ENCODE measurements around the gene RDH13.
A peak's percentile ranks its signal among the peaks of the same experiment; 100 is the strongest.

Gene RDH13

DNA sequence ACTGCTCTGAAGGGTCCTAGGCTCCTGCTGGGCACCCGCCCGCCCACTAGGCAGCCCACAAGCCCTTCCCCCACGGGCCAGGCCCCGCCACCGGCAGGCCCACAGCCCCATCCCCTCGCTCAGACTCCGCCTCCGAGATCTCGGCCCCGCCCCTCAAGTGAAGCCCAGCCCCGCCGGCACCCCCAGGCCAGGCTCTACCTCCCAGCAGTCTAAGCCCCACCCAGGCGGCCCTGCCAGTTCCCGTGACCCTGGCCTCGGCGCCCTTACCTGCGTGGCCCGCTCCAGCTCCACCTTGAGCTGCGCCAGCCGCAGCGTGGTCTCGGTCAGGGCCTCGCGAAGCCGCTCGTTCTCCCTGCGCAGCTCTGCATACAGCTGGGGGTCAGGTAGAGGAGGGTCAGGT, 29.0 kb upstream of the RDH13 start:
- DNase-seq (ENCODE audit: low read depth): no peak

DNA sequence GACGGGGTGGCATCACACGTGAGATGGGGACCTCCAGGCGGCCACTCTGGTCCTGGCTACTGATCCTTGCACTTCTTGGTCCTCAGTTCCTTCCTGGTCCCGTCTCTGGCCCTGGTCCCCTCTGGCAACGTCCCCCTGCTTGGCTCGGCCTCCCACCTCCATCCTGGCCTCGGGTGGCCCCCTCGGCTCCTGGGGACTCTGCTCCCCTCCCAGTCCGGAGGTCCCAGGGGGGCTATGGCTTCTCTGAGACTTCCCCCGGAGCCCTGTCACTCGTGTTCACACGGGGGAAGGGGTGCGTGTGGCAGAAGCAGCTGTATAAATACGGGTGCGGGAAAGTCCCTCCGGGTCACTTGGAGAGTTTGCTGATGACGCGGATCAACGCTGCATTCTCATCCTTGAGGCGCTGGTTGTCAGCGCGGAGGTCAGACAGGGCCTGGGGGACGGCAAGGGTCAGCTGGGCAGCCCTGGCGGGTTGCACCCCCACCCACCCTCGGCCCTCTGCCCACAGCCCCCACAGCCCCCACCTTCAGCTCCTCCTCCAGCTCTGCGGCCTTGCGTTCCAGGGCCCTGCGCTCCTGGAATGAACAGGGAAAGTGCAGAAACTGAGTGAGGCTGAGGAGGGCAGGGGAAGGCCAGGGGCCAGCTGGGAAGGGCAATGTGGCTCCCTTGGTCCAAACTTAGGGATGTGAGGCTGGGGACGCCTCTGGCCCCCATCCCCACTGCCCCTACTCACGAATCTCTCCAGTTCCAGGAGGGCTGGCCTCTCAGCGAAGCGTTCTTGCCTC, 28.4 kb upstream of the RDH13 start:
- no peak for DNase-seq (ENCODE audit: low read depth)

DNA sequence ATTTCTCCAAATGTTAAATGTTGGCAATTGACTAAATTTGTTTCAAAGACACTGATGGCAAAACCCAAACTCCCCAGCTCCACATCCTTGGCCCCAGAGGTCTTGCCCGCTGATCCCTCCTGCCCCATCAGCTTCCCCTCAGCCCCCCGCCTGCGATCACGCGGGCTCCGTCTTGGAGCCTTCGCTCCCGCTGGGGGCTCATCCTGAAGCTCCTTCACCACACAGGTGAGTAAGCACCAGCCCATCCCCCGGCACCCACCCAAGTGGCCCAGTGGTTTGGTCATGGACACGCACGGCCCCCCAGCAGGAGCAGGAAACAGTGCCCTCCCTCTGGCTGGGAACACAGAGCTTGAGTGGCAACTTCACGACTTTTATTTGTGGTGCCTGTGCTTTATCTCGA, 27.6 kb upstream of the RDH13 start:
- no peak for DNase-seq (ENCODE audit: low read depth)

DNA sequence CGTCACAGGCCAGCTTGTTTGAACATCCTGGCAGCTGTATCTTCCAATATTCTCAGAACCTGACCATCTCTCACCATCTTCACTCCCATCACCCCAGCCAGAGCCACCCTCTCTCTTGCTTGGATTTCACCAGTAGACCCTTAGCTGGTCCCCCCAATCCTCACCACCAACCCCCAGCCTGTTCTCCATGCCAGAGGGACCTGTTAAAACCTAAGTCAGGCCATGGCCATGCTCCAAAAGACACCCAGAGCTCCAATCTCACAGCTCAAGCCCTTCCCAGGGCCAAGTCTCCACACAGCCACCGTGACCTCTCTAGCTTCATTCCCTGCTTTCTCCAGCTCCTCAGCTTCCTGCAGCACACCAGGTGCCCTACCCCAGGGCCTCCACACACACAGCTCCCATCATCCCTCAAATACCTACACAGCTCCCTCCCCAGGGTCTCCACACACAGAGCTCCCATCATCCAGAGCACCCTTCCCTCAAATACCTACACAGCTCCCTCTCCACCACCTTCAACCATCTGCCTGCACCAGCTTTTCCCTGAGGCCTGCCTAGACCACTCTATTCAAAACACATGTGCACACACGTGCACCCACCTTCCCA, 26.5 kb upstream of the RDH13 start:
- no peak for DNase-seq (ENCODE audit: low read depth)

DNA sequence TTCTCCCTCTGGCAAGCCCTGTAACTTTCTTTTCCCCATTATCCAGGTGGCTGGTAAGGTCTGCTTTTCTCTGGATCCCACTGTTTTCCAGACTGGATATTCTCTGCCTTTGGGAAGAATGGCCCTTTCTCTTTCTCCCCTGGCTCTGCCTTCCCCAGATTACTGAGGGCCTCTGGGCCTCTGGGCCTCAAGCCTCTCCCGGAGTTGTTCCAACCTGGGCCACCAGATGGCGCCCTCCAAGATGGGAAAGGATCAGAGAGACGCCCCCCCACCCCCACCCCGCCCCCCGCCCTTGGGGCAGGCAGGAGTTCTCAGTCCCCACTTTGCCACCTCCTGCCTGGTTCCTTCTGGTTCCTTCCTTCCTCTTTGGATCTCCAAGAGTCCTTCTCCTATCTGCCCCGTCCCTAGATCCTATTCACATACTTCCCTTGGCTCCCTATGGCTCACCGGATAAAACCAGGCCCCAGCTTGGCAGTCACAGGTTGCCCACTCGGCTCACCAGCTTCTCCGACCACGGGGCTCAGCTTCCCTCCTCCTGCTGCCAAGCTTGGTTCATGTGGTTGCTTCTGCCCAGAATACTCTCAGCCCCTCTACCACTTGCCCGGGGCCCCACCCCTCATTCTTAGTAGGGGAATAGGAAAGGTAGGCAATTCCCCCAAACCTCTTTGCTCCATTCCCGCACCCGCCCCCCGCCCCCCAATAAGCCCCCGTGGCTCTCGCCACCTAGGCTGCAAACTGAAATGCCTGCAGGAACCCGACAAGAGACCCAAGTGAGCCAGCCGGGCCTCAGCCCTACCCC, 25.8 kb upstream of the RDH13 start:
- peak; percentile 69 for DNase-seq (ENCODE audit: low read depth)

DNA sequence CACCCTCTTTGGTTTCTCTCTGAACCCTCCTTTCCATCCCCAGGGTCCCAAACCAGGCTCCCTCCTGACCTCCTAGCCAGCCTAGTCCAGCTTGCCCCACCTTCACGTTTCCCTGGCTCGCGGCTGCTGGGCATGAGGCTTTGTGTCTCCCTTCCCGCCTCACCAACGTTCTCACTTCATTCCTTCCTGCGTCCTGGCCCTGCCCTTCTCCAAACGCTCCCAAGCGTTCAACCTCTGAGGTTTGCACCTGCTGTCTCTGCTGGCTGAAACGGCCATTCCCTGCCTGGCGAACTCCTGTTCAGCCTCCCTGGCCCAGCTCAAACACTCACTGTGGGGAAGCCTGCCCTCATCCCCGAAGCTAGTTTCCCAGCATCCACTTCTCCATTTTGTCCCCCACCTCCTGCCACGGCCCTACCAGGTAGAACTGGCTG, 25.1 kb upstream of the RDH13 start:
- no peak for DNase-seq (ENCODE audit: low read depth)

DNA sequence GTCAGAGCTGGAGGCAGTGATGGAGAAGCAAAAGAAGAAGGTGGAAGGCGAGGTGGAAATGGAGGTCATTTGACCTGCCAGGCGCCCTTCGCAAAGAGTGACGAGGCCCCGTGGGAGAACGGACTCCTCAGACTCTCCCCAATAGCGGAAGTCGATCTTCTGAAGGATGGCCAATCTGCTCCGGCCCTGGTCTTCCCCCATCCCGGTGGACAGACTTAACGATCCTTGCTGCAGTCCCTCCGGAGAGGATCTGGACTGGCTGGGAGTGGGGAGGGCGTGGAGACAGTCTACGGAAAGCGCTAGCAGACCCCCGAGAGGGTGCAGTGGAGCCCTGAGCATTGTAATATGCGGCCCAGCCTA, 24.6 kb upstream of the RDH13 start:
- DNase-seq (ENCODE audit: low read depth): no peak

DNA sequence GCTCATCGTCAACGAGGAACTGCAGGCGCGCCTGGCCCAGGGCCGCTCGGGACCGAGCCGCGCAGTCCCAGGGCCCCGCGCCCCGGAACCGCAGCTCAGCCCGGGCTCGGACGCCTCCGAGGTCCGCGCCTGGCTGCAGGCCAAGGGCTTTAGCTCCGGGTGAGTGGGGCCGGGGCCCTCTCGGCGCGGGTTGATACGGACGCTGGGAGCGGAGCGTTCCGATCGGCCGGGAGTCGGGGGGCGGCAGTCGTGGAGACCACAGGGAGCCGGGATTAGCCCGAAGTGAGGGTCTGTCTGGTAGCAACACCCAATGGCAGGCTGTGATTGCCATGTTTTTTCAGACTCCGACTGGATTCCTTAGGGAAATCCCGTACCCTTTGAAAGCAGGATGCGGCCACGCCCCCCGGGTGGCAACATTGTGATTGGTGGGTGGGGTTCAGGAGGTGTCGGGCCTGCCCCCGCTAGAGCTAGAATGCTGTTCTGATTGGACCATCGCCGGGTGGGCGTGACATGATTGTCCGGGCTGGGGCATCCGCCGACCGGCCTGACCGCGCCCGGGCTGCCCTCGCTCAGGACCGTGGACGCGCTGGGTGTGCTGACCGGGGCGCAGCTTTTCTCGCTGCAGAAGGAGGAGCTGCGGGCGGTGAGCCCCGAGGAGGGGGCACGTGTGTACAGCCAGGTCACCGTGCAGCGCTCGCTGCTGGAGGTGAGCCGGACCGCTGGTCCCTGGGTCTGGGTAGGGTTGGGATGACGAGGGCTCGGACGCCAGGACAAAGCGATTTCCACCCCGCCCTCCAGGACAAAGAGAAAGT, 24.0 kb upstream of the RDH13 start:
- DNase-seq (ENCODE audit: low read depth): peak; percentile 30

DNA sequence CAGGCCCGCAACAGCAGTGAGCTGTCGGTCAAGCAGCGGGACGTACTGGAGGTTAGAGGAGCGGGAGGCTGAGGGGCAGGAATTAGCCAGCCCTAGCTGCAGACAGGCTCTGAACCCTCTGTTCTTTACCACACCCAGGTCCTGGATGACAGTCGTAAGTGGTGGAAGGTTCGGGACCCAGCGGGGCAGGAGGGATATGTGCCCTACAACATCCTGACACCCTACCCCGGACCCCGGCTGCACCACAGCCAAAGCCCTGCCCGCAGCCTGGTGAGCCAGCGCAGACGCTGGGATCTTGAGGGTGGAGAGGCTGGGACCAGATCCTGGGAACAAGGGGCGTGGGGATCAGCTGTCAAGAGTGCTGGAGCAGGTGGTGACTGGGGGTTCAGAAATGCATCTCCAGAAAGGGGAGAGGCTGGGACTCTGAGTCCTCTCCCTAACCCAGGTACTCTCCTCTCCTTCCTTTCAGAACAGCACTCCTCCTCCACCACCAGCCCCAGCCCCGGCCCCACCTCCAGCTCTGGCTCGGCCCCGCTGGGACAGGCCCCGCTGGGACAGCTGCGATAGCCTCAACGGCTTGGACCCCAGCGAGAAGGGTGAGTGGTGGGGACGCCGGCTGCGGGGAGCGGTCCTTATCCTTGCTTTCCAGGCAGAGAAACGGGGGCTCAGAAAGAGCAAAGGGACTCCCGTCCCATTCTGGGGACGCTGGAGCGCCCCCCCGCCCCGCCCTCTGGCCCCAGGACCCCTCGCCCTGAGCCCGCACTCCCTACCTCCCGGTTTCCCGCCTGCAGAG, 23.2 kb upstream of the RDH13 start:
- no peak for DNase-seq (ENCODE audit: low read depth)

DNA sequence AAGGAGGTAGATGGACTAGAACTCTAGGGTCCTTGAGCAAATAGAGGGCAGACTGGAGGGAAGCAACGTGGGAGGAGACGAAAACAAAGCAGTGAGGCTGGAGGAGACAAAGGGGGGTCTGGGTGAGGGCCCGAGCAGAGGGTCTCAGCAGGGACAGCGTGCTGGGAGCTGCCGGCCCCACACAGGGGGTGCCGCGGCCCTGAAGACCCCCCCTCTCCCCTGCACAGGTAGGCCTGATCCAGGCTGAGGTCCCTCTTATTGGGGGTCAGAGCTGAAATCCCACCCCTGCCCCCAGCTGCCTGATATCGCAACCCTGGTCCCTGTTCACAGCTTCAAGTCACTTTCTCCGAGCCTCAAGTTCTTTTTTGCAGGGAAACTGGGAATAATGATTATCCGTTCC, 21.5 kb upstream of the RDH13 start:
- DNase-seq (ENCODE audit: low read depth): no peak

DNA sequence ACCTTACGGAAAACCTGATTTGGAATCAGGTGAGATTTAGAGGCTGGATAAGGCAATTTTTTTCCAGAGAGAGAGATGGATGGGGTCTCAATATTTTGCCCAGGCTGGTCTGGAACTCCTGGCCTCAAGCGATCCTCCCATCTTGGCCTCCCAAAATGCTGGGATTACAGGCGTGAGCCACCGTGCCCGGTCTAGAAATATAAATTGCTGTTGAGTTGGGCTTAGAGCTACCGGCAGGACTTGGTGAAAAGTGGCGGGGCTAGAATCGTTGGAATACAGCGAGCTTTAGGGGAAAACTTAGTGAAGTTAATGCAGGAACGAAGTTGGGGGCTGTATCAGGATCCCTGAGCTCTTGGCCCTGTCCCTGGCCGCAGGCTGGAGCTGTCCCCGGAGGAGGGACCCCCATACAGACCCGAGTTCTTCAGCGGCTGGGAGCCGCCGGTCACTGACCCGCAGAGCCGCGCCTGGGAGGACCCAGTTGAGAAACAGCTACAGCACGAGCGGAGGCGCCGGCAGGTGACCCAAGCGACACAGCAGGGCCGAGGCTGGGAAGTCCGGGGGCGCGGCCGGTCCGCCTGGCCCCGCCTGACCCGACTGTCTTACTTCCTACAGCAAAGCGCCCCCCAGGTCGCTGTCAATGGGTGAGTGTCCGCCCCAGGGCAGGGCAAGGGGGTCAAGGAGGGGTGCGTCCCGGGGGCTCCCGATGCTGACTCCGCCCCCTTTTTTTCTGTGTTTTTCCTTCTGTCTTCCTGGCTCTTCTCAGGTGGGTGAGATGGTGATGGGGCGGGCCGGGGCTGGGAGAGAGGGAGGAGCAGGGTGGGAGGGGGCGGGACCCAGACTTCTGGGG, 20.3 kb upstream of the RDH13 start:
- no peak for DNase-seq (ENCODE audit: low read depth)

DNA sequence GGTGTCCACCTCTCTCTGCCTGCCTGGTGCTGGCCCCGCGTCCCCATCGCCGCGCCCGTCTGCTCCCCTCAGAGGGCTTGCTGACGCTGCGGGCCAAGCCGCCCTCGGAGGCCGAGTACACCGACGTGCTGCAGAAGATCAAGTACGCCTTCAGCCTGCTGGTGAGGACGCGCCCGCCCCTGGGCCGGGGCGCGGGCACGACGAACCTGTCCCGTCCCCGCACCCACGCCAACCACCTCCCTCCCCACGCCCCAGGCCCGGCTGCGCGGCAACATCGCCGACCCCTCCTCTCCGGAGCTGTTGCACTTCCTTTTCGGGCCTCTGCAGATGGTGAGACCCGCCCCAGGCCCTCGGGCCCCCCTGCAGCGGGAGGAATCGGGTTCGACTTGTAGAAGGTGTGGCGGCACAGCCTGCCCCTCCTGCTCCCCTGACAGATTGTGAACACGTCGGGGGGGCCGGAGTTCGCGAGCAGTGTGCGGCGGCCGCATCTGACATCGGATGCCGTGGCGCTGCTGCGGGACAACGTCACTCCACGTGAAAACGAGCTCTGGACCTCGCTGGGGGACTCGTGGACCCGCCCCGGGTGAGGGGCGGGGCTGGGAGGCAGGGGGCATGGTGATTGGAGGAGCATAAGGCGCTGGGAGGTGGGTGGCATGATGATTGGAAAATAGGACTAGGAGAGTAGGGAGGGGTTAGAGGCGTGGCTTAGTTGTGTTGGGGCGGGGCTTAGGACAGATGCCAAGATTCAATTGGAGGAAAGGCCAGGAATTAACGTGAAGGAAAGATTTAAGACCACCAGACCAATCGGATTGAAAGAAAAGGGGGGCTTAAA, 19.3 kb upstream of the RDH13 start:
- no peak for DNase-seq (ENCODE audit: low read depth)

DNA sequence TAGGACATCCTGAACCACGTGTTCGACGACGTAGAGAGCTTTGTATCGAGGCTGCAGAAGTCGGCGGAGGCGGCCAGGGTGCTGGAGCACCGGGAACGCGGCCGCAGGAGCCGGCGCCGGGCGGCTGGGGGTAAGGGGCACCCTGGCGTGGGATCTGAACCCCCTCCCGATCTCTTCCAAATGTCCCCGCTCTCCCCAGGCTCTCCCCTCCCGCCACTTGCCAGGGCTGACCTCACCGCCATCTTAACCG, 18.7 kb upstream of the RDH13 start:
- no peak for DNase-seq (ENCODE audit: low read depth)

DNA sequence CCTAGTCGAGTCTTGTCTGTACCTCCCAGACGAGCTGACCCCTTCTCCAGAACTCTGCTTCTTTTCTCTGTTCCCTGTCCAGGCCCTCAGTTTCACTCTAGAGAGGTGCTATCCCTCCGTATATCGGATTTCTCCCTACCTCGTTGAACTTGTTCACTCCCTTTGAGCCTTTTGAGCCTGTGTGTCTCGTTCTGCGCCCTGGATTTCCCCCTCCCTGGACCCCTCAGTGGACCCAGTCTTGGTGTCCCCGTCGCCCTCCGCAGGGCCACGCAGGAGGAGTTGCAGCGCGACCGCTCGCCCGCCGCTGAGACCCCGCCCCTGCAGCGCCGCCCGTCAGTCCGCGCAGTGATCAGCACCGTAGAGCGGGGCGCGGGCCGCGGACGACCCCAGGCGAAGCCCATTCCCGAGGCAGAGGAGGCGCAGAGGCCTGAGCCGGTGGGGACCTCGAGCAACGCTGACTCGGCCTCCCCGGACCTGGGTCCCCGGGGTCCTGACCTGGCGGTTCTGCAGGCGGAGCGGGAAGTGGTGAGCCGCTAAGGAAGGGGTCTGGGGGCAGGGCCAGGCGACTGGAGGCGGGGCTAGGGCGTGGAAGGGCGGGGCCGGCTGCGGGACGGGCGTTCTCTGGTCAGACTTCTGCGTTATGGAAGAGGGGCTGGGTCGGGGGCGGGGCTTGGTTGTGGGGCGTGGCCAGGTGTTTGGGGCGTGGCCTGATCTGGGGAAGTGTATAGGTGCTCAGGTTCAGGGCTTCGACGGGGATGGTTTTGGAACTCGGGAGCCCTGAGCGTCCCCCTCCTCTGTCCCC, 18.2 kb upstream of the RDH13 start:
- peak; percentile 76 for DNase-seq (ENCODE audit: low read depth)

DNA sequence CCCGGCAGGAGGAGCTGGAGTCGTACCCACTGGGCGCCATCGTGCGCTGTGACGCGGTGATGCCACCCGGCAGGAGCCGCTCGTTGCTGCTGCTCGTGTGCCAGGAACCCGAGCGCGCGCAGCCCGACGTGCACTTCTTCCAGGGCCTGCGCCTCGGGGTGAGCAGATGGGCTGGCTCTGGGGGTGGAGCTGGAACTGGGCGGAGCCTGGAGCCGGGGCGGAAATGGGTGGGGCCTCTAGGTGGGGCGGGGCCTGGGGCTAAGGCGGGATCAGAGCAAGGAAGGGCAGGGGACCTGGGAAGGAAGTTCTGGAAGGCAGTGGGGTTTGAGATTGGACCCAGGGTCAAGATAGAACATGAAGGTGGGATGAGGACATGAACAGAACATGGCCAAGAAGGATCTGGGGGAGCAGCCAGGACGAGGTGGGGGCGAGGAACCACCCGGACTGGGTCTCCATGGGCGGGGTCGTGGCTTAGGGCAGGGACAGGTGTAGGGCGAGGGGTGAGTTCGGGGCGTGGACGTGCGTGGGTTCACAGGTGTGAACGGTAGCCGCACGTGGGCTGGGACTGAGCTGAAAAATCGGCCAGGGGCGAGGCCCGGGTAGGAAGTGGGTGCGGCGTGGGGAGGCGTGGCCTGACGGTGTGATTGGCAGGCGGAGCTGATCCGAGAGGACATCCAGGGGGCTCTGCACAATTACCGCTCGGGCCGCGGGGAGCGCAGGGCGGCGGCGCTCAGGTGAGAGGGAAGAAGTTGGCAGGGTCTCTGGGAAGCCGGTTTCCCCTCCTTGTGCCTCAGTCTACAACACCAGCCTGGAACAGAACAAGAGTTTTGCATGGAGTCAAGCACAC, 17.4 kb upstream of the RDH13 start:
- peak; percentile 35 for DNase-seq (ENCODE audit: low read depth)

DNA sequence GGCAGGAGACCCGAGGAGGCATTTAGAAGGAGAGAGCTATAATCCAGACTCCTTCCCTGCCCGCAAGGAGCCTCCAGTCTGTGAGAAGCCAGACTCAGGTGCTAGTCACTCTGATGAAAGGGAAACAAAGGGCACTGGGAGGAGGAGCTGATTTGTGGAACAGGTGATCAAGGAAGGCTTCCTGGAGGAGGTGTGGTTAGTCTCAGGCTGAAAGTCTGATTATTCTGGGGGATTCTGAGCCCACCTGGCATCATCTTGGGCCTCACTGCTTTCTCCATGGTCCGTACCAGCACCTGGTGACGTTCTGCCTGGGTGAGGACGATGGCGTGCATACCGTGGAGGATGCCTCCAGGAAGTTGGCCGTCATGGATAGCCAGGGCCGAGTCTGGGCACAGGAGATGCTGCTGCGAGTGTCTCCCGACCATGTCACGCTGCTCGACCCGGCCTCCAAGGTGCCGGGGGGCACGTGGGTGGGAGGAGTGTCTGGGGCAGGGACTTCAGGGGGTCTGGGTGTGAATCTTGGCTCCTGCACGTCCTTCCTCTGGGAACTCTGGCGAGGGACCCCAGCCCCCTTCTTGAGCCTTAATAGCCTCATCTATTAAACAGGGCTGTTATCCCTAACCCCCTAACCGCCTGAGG, 16.6 kb upstream of the RDH13 start:
- no peak for DNase-seq (ENCODE audit: low read depth)

DNA sequence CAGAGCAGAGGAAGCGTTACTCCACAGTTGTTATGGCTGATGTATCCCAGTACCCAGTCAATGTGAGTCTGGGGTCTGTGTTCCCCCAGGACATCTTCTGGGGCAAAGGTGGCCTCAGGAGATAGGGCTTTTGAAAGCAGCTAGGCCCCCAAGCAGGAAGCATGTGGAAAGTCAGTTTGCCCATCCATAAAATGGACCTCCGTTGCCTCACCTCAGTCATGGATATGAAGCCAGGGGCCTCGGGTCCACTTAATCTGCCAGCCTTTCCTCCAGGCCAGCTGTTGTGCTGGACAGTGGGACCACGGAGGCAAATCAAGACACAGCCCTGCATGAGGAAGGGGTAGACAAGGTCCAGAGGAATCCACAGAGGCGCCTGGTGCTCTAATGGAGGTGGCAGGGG, 16.0 kb upstream of the RDH13 start:
- no peak for DNase-seq (ENCODE audit: low read depth)

DNA sequence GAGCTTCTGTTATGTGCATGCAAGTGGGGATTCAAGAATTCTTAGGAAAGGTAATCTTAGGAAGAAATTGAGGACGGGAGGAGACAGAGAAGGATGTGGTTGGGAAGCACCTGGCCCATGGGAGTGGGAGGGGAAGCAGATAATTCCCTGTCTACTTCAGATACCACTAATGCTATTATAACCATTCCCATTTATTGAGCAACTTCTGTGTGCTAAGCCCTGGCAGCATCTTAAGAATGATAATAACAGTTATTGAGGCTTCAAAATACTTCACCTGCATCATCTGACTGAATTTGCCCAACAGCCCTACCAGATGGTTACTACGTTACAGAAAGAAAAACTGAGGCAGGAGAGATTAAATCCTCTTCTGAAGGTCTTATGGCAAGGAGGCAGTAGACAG, 14.2 kb upstream of the RDH13 start:
- DNase-seq (ENCODE audit: low read depth): no peak

Measured in T follicular helper cell (primary cell).